GM23338 (cell line): ENCODE measurements around the gene WHAMM. TPM values are rescaled to one million over a fixed set of nuclear protein-coding genes. Genes with fewer than 3 reads are reported as not detected.

ENCODE experiments used
- ATAC-seq: fragments of 200-7000 bp; cut with Tn5 transposase; 3 replicates; pipeline ENCODE4 v1.9.1; 2020
- DNase-seq: peaks from one replicate; pipeline ENCODE4 v3.0.0-alpha.2; 2015; ENCODE audit warnings: low spot score
- H2AFZ ChIP-seq: fragments of 200-600 bp; sonication (generic); 2 replicates; pipeline ENCODE4 v1.8.0; 2016; ENCODE audit warnings: antibody characterized with exemption, mild to moderate bottlenecking, moderate library complexity
- H3F3A ChIP-seq: fragments of 200-600 bp; sonication (generic); replicated peaks from 2 replicates; pipeline ENCODE4 v1.8.0; 2017; ENCODE audit warnings: antibody characterized with exemption, mixed run types, low read depth
- H3K27ac ChIP-seq: fragments of 200-600 bp; sonication (generic); 2 replicates; pipeline ENCODE4 v1.6.1; 2016; ENCODE audit warnings: low read depth
- H3K27me3 ChIP-seq: fragments of 200-600 bp; sonication (generic); 2 replicates; pipeline ENCODE4 v1.8.0; 2016; ENCODE audit warnings: mild to moderate bottlenecking, mixed run types, moderate library complexity; ENCODE audit not compliant: insufficient read depth
- H3K36me3 ChIP-seq: fragments of 200-600 bp; sonication (generic); 2 replicates; pipeline ENCODE4 v1.8.0; 2016; ENCODE audit warnings: mild to moderate bottlenecking; ENCODE audit not compliant: insufficient read depth
- H3K4me1 ChIP-seq: fragments of 200-600 bp; sonication (generic); 2 replicates; pipeline ENCODE4 v1.8.0; 2016; ENCODE audit warnings: mild to moderate bottlenecking, moderate library complexity; ENCODE audit not compliant: insufficient read depth
- H3K4me2 ChIP-seq: fragments of 200-600 bp; sonication (generic); 2 replicates; pipeline ENCODE4 v1.7.1; 2017; ENCODE audit warnings: mixed run types
- H3K4me3 ChIP-seq: fragments of 200-600 bp; sonication (generic); 2 replicates; pipeline ENCODE4 v1.6.1; 2016; ENCODE audit warnings: mixed run types
- H3K79me2 ChIP-seq: fragments of 200-600 bp; sonication (generic); replicated peaks from 2 replicates; pipeline ENCODE4 v1.8.0; 2017; ENCODE audit warnings: mild to moderate bottlenecking; ENCODE audit not compliant: insufficient read depth
- H3K9me2 ChIP-seq: fragments of 200-600 bp; sonication (generic); 2 replicates; pipeline ENCODE4 v1.8.0; 2017; ENCODE audit not compliant: insufficient read depth
- H4K20me1 ChIP-seq: fragments of 200-600 bp; sonication (generic); replicated peaks from 2 replicates; pipeline ENCODE4 v1.8.0; 2017; ENCODE audit warnings: mild to moderate bottlenecking; ENCODE audit not compliant: insufficient read depth
- H3K27ac Mint-ChIP-seq: 2 replicates; pipeline ENCODE4 v1.8.0; 2020; ENCODE audit warnings: inconsistent platforms, mild to moderate bottlenecking, moderate library complexity, mixed read lengths
- H3K27me3 Mint-ChIP-seq: 3 replicates; pipeline ENCODE4 v1.8.0; 2022; ENCODE audit warnings: low read depth, mild to moderate bottlenecking, moderate library complexity, mixed read lengths, inconsistent platforms; ENCODE audit not compliant: insufficient read depth, poor library complexity
- H3K36me3 Mint-ChIP-seq: 3 replicates; pipeline ENCODE4 v1.8.0; 2021; ENCODE audit warnings: low read depth, mild to moderate bottlenecking, inconsistent platforms, moderate library complexity, mixed read lengths
- H3K4me1 Mint-ChIP-seq: 3 replicates; pipeline ENCODE4 v1.8.0; 2020; ENCODE audit warnings: mild to moderate bottlenecking, inconsistent platforms, mixed read lengths
- H3K4me3 Mint-ChIP-seq: 3 replicates; pipeline ENCODE4 v1.8.0; 2021; ENCODE audit warnings: moderate library complexity, mild to moderate bottlenecking, inconsistent platforms, mixed read lengths
- H3K9me3 Mint-ChIP-seq: 3 replicates; pipeline ENCODE4 v1.8.0; 2020; ENCODE audit warnings: moderate library complexity, mild to moderate bottlenecking, inconsistent platforms, mixed read lengths
- JUNB ChIP-seq: IDR thresholded peaks from one replicate; pipeline ENCODE4 v1.6.1; 2016; ENCODE audit warnings: antibody characterized with exemption; ENCODE audit not compliant: unreplicated experiment
- NANOG ChIP-seq: IDR thresholded peaks from 2 replicates; pipeline ENCODE4 v1.6.1; 2016; ENCODE audit warnings: antibody characterized with exemption, borderline replicate concordance
- POLR2AphosphoS5 ChIP-seq: IDR thresholded peaks from 2 replicates; pipeline ENCODE4 v1.6.1; 2016; ENCODE audit warnings: antibody characterized with exemption, low read depth
- ZNF114 ChIP-seq: fragments of 250-450 bp; sonication (Bioruptor Pico); IDR thresholded peaks from 2 replicates; pipeline ENCODE4 v1.5.0; 2020; ENCODE audit warnings: mild to moderate bottlenecking, moderate library complexity
- ZNF331 ChIP-seq: fragments of 250-450 bp; sonication (Bioruptor Pico); IDR thresholded peaks from 2 replicates; pipeline ENCODE4 v1.5.0; 2020; ENCODE audit warnings: low read depth, mild to moderate bottlenecking, moderate library complexity
- polyA plus RNA-seq: library from polyadenylated mRNA; unstranded; fragments of >200 nt; fragmentation: Nextera tagmentation; extraction: Ambion mirVana; gene quantifications from 2 replicates; pipeline ENCODE4 v1.2.1, GENCODE V29; 2016
- total RNA-seq: library from RNA; depleted of rRNA; stranded (reverse); fragments of >200 nt; shearing (Covaris generic); gene quantifications from 2 replicates; pipeline ENCODE4 v1.2.3, GENCODE V29; 2014
- TF ChIP-seq, protein P1 (sequence below): IDR thresholded peaks from one replicate; pipeline ENCODE4 v1.6.1; 2018; ENCODE audit warnings: antibody characterized with exemption; ENCODE audit not compliant: unreplicated experiment
- TF ChIP-seq, protein P2 (sequence below), 2 experiments: fragments of 200-600 bp in 1 of 2; sonication (generic) in 1 of 2; conservative IDR thresholded peaks; 2 replicates each; pipeline versions ENCODE4 v1.5.1 to v1.6.1; 2016 to 2017; ENCODE audit warnings: antibody characterized with exemption in 2 of 2, low read depth in 2 of 2, mild to moderate bottlenecking in 2 of 2, moderate library complexity in 1 of 2

WHAMM gene
- total and polyA plus RNA-seq, 2 experiments from 2014 or later, result 2.2 to 4.1 TPM

DNA sequence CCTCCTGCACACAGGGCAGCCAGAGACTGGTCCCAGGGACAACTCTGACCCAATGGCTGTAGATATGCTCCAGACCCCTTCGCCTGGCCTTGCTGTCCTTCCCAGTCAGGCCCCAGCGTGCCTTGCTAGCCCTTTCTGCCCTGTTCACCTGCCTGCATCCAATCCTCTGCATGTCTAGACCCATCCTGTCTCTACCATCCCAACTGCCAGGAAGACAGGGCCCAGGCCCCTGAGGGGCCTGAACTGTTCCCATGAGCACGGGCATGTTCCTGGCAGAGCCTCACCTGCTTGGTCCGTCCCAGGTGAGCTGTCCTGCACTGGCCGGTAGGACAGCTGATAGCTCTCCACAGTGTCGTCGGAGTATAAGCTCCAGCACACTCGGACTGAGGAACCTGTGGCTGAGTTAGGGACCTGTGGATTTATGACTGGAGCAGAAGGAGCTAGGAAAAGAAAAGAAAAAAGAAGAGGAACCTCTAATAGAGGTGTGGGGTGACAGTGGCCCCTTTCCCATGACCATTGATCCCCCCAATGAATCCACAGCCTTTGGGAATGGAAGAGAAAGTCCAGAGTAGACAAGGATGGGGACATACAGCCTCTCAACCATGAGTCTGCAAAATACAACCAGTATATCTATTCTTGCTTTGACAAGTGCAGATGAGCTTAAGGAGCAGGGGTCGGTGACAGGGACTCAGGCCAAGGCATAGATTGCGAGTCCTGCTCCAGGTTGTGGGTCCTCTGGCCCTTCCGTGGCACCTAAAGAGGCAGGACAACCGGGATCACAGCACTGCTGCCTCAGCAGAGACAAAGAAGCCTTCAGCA, 37.4 kb upstream of the WHAMM start:
- no peak overlapping the region for H2AFZ ChIP-seq
- 0 out of 2 replicates have a peak overlapping the region, but pooled peaks have one; percentile 61 for H3K27ac Mint-ChIP-seq
- no peak overlapping the region for H3K4me3 Mint-ChIP-seq
- no peak for DNase-seq
- no peaks in the 10 kb centered on the region for H3K36me3 Mint-ChIP-seq
- no peak overlapping the region for H3K4me2 ChIP-seq
- no peaks in the 10 kb centered on the region for H3F3A ChIP-seq
- H3K27me3 ChIP-seq, result no peaks in the 10 kb centered on the region
- no peaks in the 10 kb centered on the region for H3K27me3 Mint-ChIP-seq
- no peaks in the 10 kb centered on the region for H3K9me3 Mint-ChIP-seq
- H3K27ac ChIP-seq, result no peak overlapping the region
- H3K79me2 ChIP-seq, result no peaks in the 10 kb centered on the region
- H3K9me2 ChIP-seq, result no peaks in the 10 kb centered on the region
- no peaks in the 10 kb centered on the region for H3K4me1 ChIP-seq
- no peak for TF ChIP-seq POLR2AphosphoS5
- TF ChIP-seq ZNF114 (CRISPR knock-in tag), result no peak
- no peak for TF ChIP-seq JUNB
- TF ChIP-seq, protein P1, sequence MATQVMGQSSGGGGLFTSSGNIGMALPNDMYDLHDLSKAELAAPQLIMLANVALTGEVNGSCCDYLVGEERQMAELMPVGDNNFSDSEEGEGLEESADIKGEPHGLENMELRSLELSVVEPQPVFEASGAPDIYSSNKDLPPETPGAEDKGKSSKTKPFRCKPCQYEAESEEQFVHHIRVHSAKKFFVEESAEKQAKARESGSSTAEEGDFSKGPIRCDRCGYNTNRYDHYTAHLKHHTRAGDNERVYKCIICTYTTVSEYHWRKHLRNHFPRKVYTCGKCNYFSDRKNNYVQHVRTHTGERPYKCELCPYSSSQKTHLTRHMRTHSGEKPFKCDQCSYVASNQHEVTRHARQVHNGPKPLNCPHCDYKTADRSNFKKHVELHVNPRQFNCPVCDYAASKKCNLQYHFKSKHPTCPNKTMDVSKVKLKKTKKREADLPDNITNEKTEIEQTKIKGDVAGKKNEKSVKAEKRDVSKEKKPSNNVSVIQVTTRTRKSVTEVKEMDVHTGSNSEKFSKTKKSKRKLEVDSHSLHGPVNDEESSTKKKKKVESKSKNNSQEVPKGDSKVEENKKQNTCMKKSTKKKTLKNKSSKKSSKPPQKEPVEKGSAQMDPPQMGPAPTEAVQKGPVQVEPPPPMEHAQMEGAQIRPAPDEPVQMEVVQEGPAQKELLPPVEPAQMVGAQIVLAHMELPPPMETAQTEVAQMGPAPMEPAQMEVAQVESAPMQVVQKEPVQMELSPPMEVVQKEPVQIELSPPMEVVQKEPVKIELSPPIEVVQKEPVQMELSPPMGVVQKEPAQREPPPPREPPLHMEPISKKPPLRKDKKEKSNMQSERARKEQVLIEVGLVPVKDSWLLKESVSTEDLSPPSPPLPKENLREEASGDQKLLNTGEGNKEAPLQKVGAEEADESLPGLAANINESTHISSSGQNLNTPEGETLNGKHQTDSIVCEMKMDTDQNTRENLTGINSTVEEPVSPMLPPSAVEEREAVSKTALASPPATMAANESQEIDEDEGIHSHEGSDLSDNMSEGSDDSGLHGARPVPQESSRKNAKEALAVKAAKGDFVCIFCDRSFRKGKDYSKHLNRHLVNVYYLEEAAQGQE, result no peak
- TF ChIP-seq ZNF331 (CRISPR knock-in tag), result no peak
- TF ChIP-seq, protein P2, sequence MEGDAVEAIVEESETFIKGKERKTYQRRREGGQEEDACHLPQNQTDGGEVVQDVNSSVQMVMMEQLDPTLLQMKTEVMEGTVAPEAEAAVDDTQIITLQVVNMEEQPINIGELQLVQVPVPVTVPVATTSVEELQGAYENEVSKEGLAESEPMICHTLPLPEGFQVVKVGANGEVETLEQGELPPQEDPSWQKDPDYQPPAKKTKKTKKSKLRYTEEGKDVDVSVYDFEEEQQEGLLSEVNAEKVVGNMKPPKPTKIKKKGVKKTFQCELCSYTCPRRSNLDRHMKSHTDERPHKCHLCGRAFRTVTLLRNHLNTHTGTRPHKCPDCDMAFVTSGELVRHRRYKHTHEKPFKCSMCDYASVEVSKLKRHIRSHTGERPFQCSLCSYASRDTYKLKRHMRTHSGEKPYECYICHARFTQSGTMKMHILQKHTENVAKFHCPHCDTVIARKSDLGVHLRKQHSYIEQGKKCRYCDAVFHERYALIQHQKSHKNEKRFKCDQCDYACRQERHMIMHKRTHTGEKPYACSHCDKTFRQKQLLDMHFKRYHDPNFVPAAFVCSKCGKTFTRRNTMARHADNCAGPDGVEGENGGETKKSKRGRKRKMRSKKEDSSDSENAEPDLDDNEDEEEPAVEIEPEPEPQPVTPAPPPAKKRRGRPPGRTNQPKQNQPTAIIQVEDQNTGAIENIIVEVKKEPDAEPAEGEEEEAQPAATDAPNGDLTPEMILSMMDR (conservative IDR thresholded peaks at IDR 0.05; ENCODE audit: low read depth in 2 of 2), result no peak
- no peaks in the 10 kb centered on the region for H3K36me3 ChIP-seq
- no peak for ATAC-seq
- H3K4me3 ChIP-seq, result no peak overlapping the region
- no peaks in the 10 kb centered on the region for H3K4me1 Mint-ChIP-seq
- no peaks in the 10 kb centered on the region for H4K20me1 ChIP-seq

DNA sequence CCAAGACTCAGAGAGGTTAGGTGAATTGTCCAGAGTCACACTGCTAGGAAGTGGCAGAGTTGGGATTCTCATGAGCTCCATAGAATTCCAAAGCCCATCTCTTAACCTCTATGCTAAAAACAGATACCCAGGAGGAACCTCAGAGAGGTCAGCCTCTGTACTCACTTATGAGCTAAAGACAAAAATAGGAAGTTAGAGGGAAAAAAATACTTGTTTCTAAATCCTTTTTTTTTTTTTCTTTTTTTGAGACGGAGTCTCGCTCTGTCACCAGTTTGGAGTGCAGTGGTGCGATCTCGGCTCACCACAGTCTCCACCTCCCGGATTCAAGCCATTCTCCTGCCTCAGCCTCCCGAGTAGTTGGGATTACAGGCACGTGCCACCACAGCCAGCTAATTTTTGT, 34.9 kb upstream of the WHAMM start:
- DNase-seq, result no peak
- Mint-ChIP-seq H3K4me1 (no peaks in the 10 kb centered on the region), H3K27me3 (no peaks in the 10 kb centered on the region), H3K27ac (no peak overlapping the region), H3K36me3 (no peaks in the 10 kb centered on the region), H3K9me3 (no peaks in the 10 kb centered on the region), H3K4me3 (no peak overlapping the region)
- Histone ChIP-seq H2AFZ (no peak overlapping the region), H3K27ac (no peak overlapping the region), H3K79me2 (no peaks in the 10 kb centered on the region), H3K36me3 (no peaks in the 10 kb centered on the region), H3K4me3 (no peak overlapping the region), H4K20me1 (no peaks in the 10 kb centered on the region), H3K4me2 (no peak overlapping the region), H3K4me1 (no peaks in the 10 kb centered on the region), H3K9me2 (no peaks in the 10 kb centered on the region), H3F3A (no peaks in the 10 kb centered on the region), H3K27me3 (no peaks in the 10 kb centered on the region)
- ATAC-seq, result no peak
- TF ChIP-seq NANOG, result no peak
- TF ChIP-seq, protein P1, result no peak
